HG03521 (cell line): ENCODE measurements around the gene USP8.
"Not testable (repeated sequence)": the region's sequence is repeated elsewhere in the genome, so short reads cannot be mapped to it uniquely, and the experiment has no call there.

Experiments
- ATAC-seq: cut with Tn5 transposase; IDR thresholded peaks from one replicate; pipeline ENCODE4 v1.9.1; 2021; ENCODE audit warnings: mild to moderate bottlenecking, moderate library complexity; ENCODE audit not compliant: unreplicated experiment

Gene USP8

GRCh38 chr15:50438251-50438650, 14.0 kb downstream of the USP8 start:
- no peak for ATAC-seq

- ATAC-seq, result no peak
These were observed 16.7 kb downstream of the USP8 start for GRCh38 chr15:50440932-50441331.

- no peak for ATAC-seq
These were observed 28.7 kb downstream of the USP8 start for GRCh38 chr15:50452927-50453326.

- ATAC-seq, result no peak
These were observed 34.3 kb downstream of the USP8 start for GRCh38 chr15:50458348-50459112.

GRCh38 chr15:50463423-50464358, 39.5 kb downstream of the USP8 start:
- ATAC-seq, result no peak

- ATAC-seq, result no peak
These were observed 46.9 kb downstream of the USP8 start for GRCh38 chr15:50471072-50471471.

GRCh38 chr15:50476143-50476542, 51.9 kb downstream of the USP8 start:
- no peak for ATAC-seq

- peak; percentile 71 for ATAC-seq
These were observed 60.6 kb downstream of the USP8 start for GRCh38 chr15:50484781-50485180.

GRCh38 chr15:50485389-50485788, 61.2 kb downstream of the USP8 start:
- no peak for ATAC-seq

- no peak for ATAC-seq
These were observed 63.1 kb downstream of the USP8 start for GRCh38 chr15:50487287-50487686.

- ATAC-seq, result no peak
These were observed 69.4 kb downstream of the USP8 start for GRCh38 chr15:50493625-50494024.

- ATAC-seq, result not testable (repeated sequence)
These were observed 70.3 kb downstream of the USP8 start for GRCh38 chr15:50494547-50494946.

GRCh38 chr15:50496692-50497091, 72.5 kb downstream of the USP8 start:
- ATAC-seq, result no peak

GRCh38 chr15:50500352-50500751, 76.1 kb downstream of the USP8 start:
- ATAC-seq, result no peak

GRCh38 chr15:50501815-50502214, 77.6 kb downstream of the USP8 start:
- no peak for ATAC-seq

- no peak for ATAC-seq
These were observed 78.9 kb downstream of the USP8 start for GRCh38 chr15:50503144-50503543.

GRCh38 chr15:50505656-50506055, 81.5 kb downstream of the USP8 start:
- not testable (repeated sequence) for ATAC-seq

- ATAC-seq, result no peak
These were observed 81.9 kb downstream of the USP8 start for GRCh38 chr15:50506121-50506520.

- ATAC-seq, result no peak
These were observed 88.8 kb downstream of the USP8 start for GRCh38 chr15:50513001-50513400.

- ATAC-seq, result no peak
These were observed 95.7 kb downstream of the USP8 start for GRCh38 chr15:50519740-50520425.

GRCh38 chr15:50523851-50524251, 99.6 kb downstream of the USP8 start:
- ATAC-seq, result no peak
